Liver (tissue), 9 donors: ENCODE measurements around the gene TMEM132E. TPM values are rescaled to one million over a fixed set of nuclear protein-coding genes. Genes with fewer than 3 reads are reported as not detected.

Source experiments
- DNase-seq: peaks from one replicate; pipeline ENCODE4 v3.0.0-alpha.2; 2017; ENCODE audit warnings: low spot score
- H3K27ac ChIP-seq, 2 donors: one replicate each; pipeline ENCODE4 v1.7.0; 2013; ENCODE audit warnings: inconsistent platforms in 2 of 2, low read length in 2 of 2, control low read depth in 1 of 2, low read depth in 1 of 2, mild to moderate bottlenecking in 1 of 2
- H3K27me3 ChIP-seq, 4 donors: one replicate each; pipeline versions ENCODE4 v1.6.1 to v1.7.0; 2013; ENCODE audit warnings: low read length in 3 of 4, inconsistent platforms in 1 of 4, mild to moderate bottlenecking in 1 of 4, moderate library complexity in 1 of 4; ENCODE audit not compliant: control insufficient read depth in 4 of 4, insufficient read depth in 4 of 4
- H3K36me3 ChIP-seq, 4 donors: one replicate each; pipeline versions ENCODE4 v1.6.1 to v1.7.0; 2013; ENCODE audit warnings: low read length in 3 of 4, mild to moderate bottlenecking in 3 of 4, low read depth in 1 of 4, moderate library complexity in 1 of 4; ENCODE audit not compliant: control insufficient read depth in 4 of 4, insufficient read depth in 3 of 4
- H3K4me1 ChIP-seq, 4 donors: one replicate each; pipeline versions ENCODE4 v1.6.1 to v1.7.0; 2013; ENCODE audit warnings: low read length in 3 of 4, mild to moderate bottlenecking in 3 of 4, moderate library complexity in 1 of 4; ENCODE audit not compliant: control insufficient read depth in 4 of 4, insufficient read depth in 4 of 4
- H3K4me3 ChIP-seq, 3 donors: one replicate each; pipeline versions ENCODE4 v1.6.1 to v1.7.0; 2013; ENCODE audit warnings: low read length in 3 of 3, control low read depth in 1 of 3, low read depth in 1 of 3, mild to moderate bottlenecking in 1 of 3
- H3K9ac ChIP-seq, 2 donors: one replicate each; pipeline ENCODE4 v1.7.0; 2013; ENCODE audit warnings: low read length in 2 of 2, mild to moderate bottlenecking in 2 of 2, moderate library complexity in 2 of 2, control low read depth in 1 of 2, low read depth in 1 of 2
- H3K9me3 ChIP-seq, 4 donors: one replicate each; pipeline versions ENCODE4 v1.6.1 to v1.7.0; 2013; ENCODE audit warnings: low read length in 3 of 4; ENCODE audit not compliant: control insufficient read depth in 4 of 4
- ATF3 ChIP-seq: IDR thresholded peaks from 2 replicates; pipeline ENCODE4 v1.6.1; 2016; ENCODE audit warnings: antibody characterized with exemption
- CTCF ChIP-seq: fragments of 150-350 bp; IDR thresholded peaks from 2 replicates; pipeline ENCODE4 v1.5.1; 2017; ENCODE audit warnings: improper control_type of control experiment, low read depth, low read length; ENCODE audit not compliant: missing input control
- EGR1 ChIP-seq, 2 donors: IDR thresholded peaks; 2 replicates each; pipeline ENCODE4 v1.6.1; 2016 to 2018; ENCODE audit warnings: antibody characterized with exemption in 2 of 2, low read depth in 2 of 2
- FOXA1 ChIP-seq: IDR thresholded peaks from 2 replicates; pipeline ENCODE4 v1.6.1; 2016; ENCODE audit warnings: antibody characterized with exemption
- GABPA ChIP-seq, 2 donors: IDR thresholded peaks in 1 of 2; conservative IDR thresholded peaks in 1 of 2; 2 replicates each; pipeline ENCODE4 v1.6.1; 2016; ENCODE audit warnings: antibody characterized with exemption in 2 of 2, mild to moderate bottlenecking in 1 of 2, moderate library complexity in 1 of 2
- JUND ChIP-seq, 2 donors: IDR thresholded peaks; 2 replicates each; pipeline ENCODE4 v1.6.1; 2016; ENCODE audit warnings: antibody characterized with exemption in 2 of 2
- MAX ChIP-seq: IDR thresholded peaks from 2 replicates; pipeline ENCODE4 v1.6.1; 2016; ENCODE audit warnings: antibody characterized with exemption
- NR2F2 ChIP-seq: IDR thresholded peaks from 2 replicates; pipeline ENCODE4 v1.6.1; 2016; ENCODE audit warnings: antibody characterized with exemption
- RAD21 ChIP-seq, 2 donors: IDR thresholded peaks; 2 replicates each; pipeline ENCODE4 v1.6.1; 2016; ENCODE audit warnings: antibody characterized with exemption in 2 of 2, mild to moderate bottlenecking in 2 of 2
- SP1 ChIP-seq: IDR thresholded peaks from 2 replicates; pipeline ENCODE4 v1.6.1; 2018; ENCODE audit warnings: antibody characterized with exemption, mild to moderate bottlenecking
- TAF1 ChIP-seq: conservative IDR thresholded peaks from 2 replicates; pipeline ENCODE4 v1.6.1; 2016; ENCODE audit warnings: antibody characterized with exemption, mild to moderate bottlenecking
- YY1 ChIP-seq: IDR thresholded peaks from 2 replicates; pipeline ENCODE4 v1.6.1; 2016; ENCODE audit warnings: antibody characterized with exemption, mild to moderate bottlenecking
- WGBS: extraction: QIAGEN DNeasy Blood & Tissue Kit; methylation state at CpG from one replicate; pipeline ENCODE4 v1.1.7; 2013; 5-methylcytosine and 5-hydroxymethylcytosine counted together
- polyA plus RNA-seq, 2 donors: library from polyadenylated mRNA; stranded (reverse) in 1 of 2; unstranded in 1 of 2; fragments of 200-250 nt in 1 of 2; fragments of >200 nt in 1 of 2; fragmentation: Nextera tagmentation in 1 of 2; extraction: Ambion mirVana in 1 of 2; gene quantifications; one replicate each; pipeline versions ENCODE4 v1.2.1 to v1.2.3, GENCODE V29; 2013 to 2015
- total RNA-seq, 2 donors: library from RNA; depleted of rRNA; stranded (reverse); fragments of >200 nt; gene quantifications; one replicate each; pipeline ENCODE4 v1.2.3, GENCODE V29; 2014
- TF ChIP-seq, protein P1 (sequence below): IDR thresholded peaks from 2 replicates; pipeline ENCODE4 v1.6.1; 2016; ENCODE audit warnings: antibody characterized with exemption
- donor health status: healthy.
- donor health status: healthy.
- donor health status: healthy.
- donor health status: healthy.
- donor health status: healthy.

Gene TMEM132E
- total and polyA plus RNA-seq, 4 donors = 0.25 to 1.2 (median 0.46) TPM; not detected in 1

- TF ChIP-seq FOXA1 = no peak
Measured at GRCh38 chr17:34539881-34540280, 39.5 kb upstream of the TMEM132E start.

GRCh38 chr17:34542700-34543336 lies 36.6 kb upstream of the TMEM132E start:
- TF ChIP-seq RAD21 (IDR thresholded peaks at IDR 0.05) (peak; percentile 77), YY1 (no peak), JUND (IDR thresholded peaks at IDR 0.05) (no peak), SP1 (no peak), CTCF (peak; percentile 72)
- Histone ChIP-seq H3K9ac (no peak overlapping the region), H3K27ac (no peak overlapping the region), H3K9me3 (no peaks in the 10 kb centered on the region), H3K4me1 (no peaks in the 10 kb centered on the region), H3K4me3 (no peak overlapping the region), H3K27me3 (peaks cover 0 to 3% (median 0%) of the 10 kb centered on the region in 4 donors), H3K36me3 (no peaks in the 10 kb centered on the region)
- peak; percentile 62 for DNase-seq
- 12% methylated on average over 8 of the region's 8 CpGs for WGBS

More at GRCh38 chr17:34539881-34540280, 39.5 kb upstream of the TMEM132E start:
- Histone ChIP-seq H3K27ac (no peak overlapping the region), H3K9me3 (no peaks in the 10 kb centered on the region), H3K27me3 (peaks cover 0 to 4% (median 0%) of the 10 kb centered on the region in 4 donors), H3K36me3 (no peaks in the 10 kb centered on the region), H3K9ac (no peak overlapping the region), H3K4me1 (no peaks in the 10 kb centered on the region), H3K4me3 (no peak overlapping the region)
- 83% methylated on average over 3 of the region's 3 CpGs for WGBS
- no peak for DNase-seq

GRCh38 chr17:34547453-34548063 lies 31.8 kb upstream of the TMEM132E start:
- WGBS = 62% methylated on average over 3 of the region's 3 CpGs
- Histone ChIP-seq H3K9me3 (no peaks in the 10 kb centered on the region), H3K27ac (no peak overlapping the region), H3K9ac (no peak overlapping the region), H3K27me3 (peaks cover 0 to 3% (median 0%) of the 10 kb centered on the region in 4 donors), H3K36me3 (no peaks in the 10 kb centered on the region), H3K4me1 (no peaks in the 10 kb centered on the region), H3K4me3 (no peak overlapping the region)
- no peak for DNase-seq
- no peak for TF ChIP-seq CTCF
- TF ChIP-seq SP1 = no peak
- no peak for TF ChIP-seq GABPA (IDR thresholded peaks at IDR 0.05 in 1 of 2, conservative IDR thresholded peaks at IDR 0.05 in 1 of 2)
- TF ChIP-seq ATF3 = no peak
- TF ChIP-seq NR2F2 = no peak
- no peak for TF ChIP-seq YY1
- TF ChIP-seq, protein P1, sequence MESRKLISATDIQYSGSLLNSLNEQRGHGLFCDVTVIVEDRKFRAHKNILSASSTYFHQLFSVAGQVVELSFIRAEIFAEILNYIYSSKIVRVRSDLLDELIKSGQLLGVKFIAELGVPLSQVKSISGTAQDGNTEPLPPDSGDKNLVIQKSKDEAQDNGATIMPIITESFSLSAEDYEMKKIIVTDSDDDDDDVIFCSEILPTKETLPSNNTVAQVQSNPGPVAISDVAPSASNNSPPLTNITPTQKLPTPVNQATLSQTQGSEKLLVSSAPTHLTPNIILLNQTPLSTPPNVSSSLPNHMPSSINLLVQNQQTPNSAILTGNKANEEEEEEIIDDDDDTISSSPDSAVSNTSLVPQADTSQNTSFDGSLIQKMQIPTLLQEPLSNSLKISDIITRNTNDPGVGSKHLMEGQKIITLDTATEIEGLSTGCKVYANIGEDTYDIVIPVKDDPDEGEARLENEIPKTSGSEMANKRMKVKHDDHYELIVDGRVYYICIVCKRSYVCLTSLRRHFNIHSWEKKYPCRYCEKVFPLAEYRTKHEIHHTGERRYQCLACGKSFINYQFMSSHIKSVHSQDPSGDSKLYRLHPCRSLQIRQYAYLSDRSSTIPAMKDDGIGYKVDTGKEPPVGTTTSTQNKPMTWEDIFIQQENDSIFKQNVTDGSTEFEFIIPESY = no peak
- no peak for TF ChIP-seq EGR1 (IDR thresholded peaks at IDR 0.05; ENCODE audit: low read depth in 2 of 2)
- TF ChIP-seq TAF1 = no peak
- no peak for TF ChIP-seq MAX
